ENCODE results near the gene ATP8A1.
"Not testable (repeated sequence)": the region's sequence is repeated elsewhere in the genome, so short reads cannot be mapped to it uniquely, and the experiment has no call there.

The ATP8A1 gene

GRCh38 chr4:42513748-42514492 is 143.0 kb downstream of the ATP8A1 start:
- no peak for DNase-seq (ENCODE audit: low read depth in 1 of 2, low spot score in 1 of 2)

GRCh38 chr4:42512226-42512625 is 144.7 kb downstream of the ATP8A1 start:
- no peak for DNase-seq (ENCODE audit: low read depth in 1 of 2, low spot score in 1 of 2)

- no peak for DNase-seq (ENCODE audit: low read depth in 1 of 2, low spot score in 1 of 2)
Measured at GRCh38 chr4:42510225-42510624, 146.7 kb downstream of the ATP8A1 start.

- no peak for DNase-seq (ENCODE audit: low read depth in 1 of 2, low spot score in 1 of 2)
Measured at GRCh38 chr4:42501624-42502401, 155.1 kb downstream of the ATP8A1 start.

GRCh38 chr4:42498040-42498439 is 158.9 kb downstream of the ATP8A1 start:
- no peak for DNase-seq (ENCODE audit: low read depth in 1 of 2, low spot score in 1 of 2)

DNA sequence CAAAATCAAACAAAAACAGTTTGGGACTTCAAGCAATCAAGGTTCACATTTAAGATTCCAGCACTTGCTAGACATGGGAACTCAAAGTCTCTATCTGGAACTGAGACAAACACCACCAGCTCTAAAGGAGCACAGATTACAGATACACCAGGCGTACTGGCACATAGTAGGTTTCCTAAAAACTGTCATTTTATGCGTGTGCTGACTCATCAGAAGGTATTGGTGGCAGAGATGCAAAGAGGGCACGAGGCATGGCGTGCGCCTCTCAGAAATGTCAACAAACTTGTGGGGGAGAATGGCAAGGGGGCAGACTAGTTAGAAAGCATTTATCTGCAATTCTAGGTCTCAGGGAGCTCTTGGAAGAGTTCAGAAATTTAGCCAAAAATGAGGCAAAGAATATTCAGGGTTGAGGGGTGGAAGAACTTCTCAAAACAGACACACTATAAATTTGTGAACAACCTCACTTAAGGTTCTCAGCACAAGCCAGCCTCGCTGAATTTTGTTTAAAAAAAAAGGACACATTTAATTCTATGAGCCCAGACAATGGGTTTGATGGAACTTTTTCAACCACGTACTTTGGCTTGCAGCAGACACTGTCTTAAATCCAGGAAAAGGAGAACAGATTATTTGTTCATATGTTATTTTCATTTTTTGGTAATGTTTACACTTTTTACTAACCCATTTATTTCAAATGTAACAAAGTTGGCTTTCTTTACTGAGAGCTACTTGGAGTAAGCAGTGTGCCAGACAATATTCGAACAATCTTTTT is 159.6 kb downstream of the ATP8A1 start:
- no peak for DNase-seq (ENCODE audit: low read depth in 1 of 2, low spot score in 1 of 2)

DNA sequence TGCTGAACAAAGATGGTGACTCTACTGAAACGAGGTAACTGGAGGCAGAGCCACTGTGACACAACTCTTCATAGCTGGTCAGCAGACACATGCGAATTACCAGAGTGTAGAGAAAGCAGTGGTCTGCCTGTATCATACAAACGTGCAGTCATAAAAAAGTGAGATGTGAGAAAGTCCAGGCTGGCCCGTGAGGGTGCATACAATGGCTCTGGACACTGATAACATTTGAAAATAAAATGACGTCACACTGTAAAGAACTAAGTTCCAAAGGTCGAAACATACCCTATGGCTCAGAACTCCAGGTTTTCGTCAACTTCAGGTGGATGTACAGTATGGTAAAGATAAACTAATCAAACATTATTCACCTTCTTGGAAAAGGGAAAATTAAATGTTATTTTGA is 163.9 kb downstream of the ATP8A1 start:
- no peak for DNase-seq (ENCODE audit: low read depth in 1 of 2, low spot score in 1 of 2)

DNA sequence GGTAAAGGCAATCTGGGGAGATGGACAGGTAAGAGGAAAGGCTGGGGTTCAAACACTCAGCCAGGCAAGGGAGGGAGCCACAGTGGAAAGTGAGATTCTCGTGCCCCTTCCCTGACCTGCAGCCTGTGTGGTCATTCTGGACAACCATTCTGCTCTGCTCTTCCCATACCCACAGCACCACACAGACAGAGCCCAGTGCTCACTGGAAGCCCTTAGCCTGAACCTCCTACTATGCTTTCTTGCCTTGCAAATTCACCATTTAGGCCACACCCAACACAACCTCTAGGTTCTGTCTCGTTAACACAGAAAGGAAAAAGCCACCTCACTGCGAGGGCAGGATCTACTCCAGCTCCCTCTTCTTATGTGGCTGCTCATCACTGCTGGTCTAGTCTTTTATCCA is 166.9 kb downstream of the ATP8A1 start:
- no peak for DNase-seq (ENCODE audit: low read depth in 1 of 2, low spot score in 1 of 2)

GRCh38 chr4:42489095-42489494 is 167.8 kb downstream of the ATP8A1 start:
- DNase-seq (ENCODE audit: low read depth in 1 of 2, low spot score in 1 of 2), result no peak

DNA sequence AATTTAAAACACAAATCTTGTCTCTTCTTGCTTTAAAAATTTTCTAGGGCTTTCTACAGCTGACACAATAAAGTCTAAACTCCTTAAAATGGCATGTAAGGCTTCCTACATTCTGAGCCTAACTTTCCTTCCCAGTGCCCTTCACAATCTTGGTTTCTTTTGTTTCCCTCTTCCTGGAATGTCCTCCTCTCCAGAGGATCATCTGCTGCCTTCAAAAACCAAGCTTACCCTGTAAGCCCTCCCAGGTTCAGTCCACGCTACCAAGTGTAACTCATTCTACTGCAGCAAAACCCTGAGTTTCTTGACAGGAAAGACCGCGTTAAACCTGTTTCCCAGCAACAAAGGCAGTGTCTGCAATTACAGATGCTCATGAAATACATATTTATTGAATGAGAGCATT is 168.4 kb downstream of the ATP8A1 start:
- no peak for DNase-seq (ENCODE audit: low read depth in 1 of 2, low spot score in 1 of 2)

GRCh38 chr4:42488114-42488513 is 168.8 kb downstream of the ATP8A1 start:
- no peak for DNase-seq (ENCODE audit: low read depth in 1 of 2, low spot score in 1 of 2)

GRCh38 chr4:42487230-42487629 is 169.7 kb downstream of the ATP8A1 start:
- no peak for DNase-seq (ENCODE audit: low read depth in 1 of 2, low spot score in 1 of 2)

GRCh38 chr4:42486156-42486555 is 170.7 kb downstream of the ATP8A1 start:
- not testable (repeated sequence) for DNase-seq (ENCODE audit: low read depth in 1 of 2, low spot score in 1 of 2)

DNA sequence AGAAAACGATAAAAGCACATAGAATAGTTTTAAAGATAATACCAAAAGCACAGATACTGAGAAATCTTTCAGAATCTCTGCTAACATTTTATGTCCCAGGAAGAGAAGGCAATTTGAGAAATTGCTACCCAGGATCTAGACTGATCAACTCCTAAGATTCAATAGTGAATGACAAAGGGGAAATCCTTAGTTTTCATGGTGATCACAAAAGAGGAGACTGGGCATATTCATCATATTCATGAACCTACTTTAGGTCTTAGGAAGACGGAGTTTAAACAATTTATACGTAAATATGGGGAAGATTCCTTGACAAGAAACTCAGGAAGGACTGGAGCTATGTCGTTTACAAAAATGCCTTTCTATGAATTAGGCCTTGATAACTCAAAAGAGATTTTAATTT is 172.3 kb downstream of the ATP8A1 start:
- no peak for DNase-seq (ENCODE audit: low read depth in 1 of 2, low spot score in 1 of 2)

GRCh38 chr4:42483426-42484379 is 173.2 kb downstream of the ATP8A1 start:
- DNase-seq (ENCODE audit: low read depth in 1 of 2, low spot score in 1 of 2), result no peak

GRCh38 chr4:42482516-42483327 is 174.2 kb downstream of the ATP8A1 start:
- no peak for DNase-seq (ENCODE audit: low read depth in 1 of 2, low spot score in 1 of 2)

DNA sequence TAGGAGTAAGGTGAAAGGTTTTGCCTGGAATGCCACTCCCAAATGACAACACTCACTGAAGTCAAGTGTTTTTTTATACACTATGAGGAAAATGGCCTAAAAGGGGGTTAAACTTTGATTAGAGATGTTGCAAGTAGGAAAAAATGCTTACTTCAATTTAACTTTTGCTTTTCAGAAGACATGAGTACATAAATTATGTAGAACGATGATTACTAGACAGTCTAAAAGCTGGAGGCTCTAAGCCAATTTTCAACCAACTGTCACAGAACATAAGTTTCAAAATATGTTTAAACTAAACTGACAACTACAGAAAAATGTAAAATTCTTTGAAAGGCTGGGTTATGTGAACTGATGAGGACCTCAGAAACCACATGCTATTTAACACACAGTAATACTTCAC is 176.2 kb downstream of the ATP8A1 start:
- DNase-seq (ENCODE audit: low read depth in 1 of 2, low spot score in 1 of 2), result no peak

- DNase-seq (ENCODE audit: low read depth in 1 of 2, low spot score in 1 of 2), result no peak
Measured at GRCh38 chr4:42480281-42480680, 176.6 kb downstream of the ATP8A1 start.

- no peak for DNase-seq (ENCODE audit: low read depth in 1 of 2, low spot score in 1 of 2)
Measured at GRCh38 chr4:42478946-42479345, 178.0 kb downstream of the ATP8A1 start.

DNA sequence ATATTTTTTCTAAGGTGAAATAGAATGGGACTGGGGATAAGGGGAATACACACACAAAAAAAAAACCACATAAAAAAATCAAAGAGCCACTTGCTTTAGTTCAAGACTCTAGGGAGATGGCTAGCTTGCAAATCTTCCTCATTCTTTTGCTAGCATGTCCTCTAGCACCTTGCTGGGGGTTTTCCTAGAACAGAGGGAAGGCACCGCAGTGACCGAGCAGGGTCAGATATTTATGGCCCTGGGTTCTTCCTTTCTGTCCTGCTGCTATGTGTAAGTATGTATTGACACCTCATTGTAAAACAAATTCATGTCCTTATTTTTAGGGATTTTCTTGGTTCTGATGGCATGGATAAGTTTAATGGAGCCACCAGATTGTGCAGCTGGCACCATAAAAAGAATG is 178.4 kb downstream of the ATP8A1 start:
- no peak for DNase-seq (ENCODE audit: low read depth in 1 of 2, low spot score in 1 of 2)
